ENCODE data around the gene VAMP8. TPM values are rescaled to one million over a fixed set of nuclear protein-coding genes. Genes with fewer than 3 reads are reported as not detected.
"Not testable (repeated sequence)": the region's sequence is repeated elsewhere in the genome, so short reads cannot be mapped to it uniquely, and the experiment has no call there.

Gene VAMP8
- polyA plus RNA-seq, 4 donors: 18.8 to 103 (median 92.4) TPM

DNA sequence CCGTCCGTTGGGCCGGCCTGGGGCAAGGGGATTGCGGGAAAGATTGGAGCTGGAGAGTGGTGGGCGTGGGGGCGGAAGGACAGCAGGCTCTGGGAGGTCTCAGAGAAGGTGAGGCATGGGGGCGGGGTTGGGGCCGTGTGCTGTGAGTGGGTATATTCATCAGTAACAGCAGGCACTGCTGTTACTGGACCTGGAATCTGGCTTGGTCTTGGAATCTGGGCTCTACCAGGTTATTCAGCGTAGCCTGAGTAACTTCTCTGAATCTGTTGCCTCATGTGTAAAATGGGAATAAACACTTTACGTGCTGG lies 18.6 kb downstream of the VAMP8 start:
- no peak for DNase-seq (ENCODE audit: low read depth in 4 of 4, low spot score in 3 of 4)

DNA sequence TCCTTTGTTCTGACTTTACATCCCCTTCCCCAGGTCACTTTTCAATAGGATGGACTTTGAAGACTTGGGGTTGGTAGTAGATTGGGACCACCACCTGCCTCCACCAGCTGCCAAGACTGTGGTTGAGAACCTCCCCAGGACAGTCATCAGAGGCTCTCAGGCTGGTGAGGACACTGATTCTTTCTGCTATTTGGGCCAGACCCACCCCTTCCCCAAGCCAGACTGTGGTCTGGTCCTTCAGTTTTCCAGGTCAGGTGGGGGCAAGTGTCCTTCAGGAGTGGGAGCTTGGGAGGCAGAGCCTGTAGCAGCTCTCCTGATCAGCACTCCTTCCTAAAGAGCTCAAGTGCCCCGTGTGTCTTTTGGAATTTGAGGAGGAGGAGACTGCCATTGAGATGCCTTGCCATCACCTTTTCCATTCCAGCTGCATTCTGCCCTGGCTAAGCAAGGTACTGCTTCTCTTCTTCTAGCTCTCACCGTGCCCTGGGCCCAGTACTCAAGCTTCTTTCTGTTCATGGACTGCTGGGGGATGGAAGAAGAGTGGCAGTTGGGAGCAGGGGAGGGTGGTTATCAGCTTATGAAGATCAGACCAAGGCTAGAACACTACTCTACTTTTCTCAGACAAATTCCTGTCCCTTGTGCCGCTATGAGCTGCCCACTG lies 19.2 kb downstream of the VAMP8 start:
- no peak for DNase-seq (ENCODE audit: low read depth in 4 of 4, low spot score in 3 of 4)

DNA sequence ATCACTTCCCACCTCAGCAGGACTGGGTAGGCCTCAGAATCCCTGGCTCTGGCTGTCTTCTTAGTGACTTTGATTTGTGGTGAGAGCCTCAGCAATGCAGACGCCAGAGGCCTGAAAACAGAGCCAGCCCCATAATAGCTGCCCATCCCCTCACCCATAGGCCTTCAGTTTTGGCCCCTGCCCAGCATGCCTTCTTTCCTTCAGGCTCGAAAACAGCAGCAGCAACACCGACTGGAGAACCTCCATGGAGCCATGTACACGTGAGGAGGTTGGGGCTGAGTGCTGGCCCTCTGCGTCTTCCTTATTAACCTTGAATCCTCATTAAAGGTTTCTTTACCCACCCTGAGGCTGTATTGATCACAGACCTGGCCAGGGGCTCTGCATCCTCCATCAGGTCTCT lies 19.9 kb downstream of the VAMP8 start:
- no peak for DNase-seq (ENCODE audit: low read depth in 4 of 4, low spot score in 3 of 4)

DNA sequence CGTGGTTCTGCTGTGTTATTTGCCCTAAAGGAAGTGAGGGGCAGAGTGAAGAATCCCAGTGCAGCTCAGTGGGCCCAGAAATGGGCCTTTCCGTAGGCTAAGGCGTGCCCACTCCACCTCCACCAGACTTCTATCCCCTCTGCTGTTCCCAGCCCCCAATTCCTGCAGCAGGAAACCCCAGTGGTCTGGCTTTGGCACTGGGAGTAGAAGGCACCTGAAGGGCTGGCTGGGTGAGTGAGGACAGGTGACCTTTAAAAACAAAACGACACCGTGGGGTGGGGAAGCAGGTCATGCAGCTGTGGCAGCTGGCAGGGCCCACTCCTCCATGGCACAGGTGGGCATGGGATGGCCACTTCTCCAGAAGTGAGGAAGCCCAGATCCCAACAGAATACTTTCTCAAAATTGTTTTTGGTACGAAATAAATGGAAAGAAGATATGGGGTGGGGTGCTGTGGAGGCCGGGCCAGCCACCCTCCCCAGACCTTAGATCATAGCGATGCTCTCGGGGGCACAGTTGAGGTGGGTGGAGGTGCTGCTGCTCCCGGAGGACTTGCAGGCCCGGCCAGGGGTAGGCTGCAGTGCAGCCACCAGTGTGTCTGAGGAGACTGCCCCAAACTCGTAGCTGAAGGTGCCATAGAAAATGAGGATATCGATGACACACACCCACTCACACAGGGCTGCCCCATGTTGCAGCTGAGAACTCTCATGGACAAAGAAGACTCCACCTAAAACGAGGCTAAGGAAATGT lies 21.4 kb downstream of the VAMP8 start:
- DNase-seq (ENCODE audit: low read depth in 4 of 4, low spot score in 3 of 4): no peak

DNA sequence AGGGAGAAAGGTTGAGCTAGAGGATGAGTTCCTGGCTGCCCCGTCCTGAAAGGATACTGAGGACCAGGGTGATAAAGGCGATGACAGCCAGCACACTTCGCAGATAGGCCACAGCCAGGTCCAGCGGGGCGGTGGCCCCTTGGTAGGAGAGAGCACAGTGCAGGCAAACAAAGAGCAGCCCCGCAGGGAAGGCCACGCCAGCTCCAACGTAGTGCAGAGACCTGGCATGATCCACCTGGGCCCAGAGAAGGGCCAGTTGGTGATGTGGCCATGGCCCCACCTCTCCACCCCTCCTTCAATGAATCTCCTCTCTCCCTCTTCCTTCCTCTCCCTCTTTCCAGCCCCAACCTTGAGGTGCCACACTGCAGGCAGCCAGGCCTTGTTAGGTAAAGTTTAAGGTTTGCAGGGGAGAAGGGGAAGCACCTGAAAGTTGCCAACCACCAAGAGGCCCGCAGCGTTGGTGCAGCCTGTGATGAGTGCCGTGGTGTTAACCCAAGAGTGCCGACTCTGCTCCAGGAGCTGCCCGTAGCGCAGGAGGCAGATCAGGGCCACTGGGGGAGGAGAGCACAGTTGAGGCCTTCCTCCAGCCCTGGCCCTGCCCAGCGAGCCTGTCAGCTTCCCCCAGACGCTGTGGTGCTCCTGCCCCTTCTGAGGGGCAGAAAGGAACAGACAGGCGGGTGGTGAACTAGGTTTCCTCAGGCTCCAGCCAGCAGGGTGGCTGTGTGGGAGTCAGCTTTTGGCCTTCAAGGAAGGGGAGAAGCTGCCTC lies 22.3 kb downstream of the VAMP8 start:
- DNase-seq (ENCODE audit: low read depth in 4 of 4, low spot score in 3 of 4): no peak

DNA sequence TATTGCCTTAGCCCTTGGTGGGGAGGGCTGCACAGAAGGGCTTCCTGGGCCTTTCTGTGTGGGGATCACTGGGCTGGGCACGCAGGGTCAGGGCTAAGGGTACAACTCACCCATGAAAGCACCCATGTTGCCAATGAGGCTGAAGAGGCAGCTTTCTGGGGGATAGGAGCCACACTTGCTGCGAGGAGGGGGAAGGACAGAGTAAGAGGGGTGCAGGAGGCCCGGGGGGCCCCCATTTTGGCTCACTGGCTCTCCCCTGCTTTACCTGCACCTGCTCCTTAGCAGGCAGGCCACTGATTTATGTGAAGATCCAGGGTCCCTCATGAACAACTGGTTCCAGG lies 22.8 kb downstream of the VAMP8 start:
- no peak for DNase-seq (ENCODE audit: low read depth in 4 of 4, low spot score in 3 of 4)

DNA sequence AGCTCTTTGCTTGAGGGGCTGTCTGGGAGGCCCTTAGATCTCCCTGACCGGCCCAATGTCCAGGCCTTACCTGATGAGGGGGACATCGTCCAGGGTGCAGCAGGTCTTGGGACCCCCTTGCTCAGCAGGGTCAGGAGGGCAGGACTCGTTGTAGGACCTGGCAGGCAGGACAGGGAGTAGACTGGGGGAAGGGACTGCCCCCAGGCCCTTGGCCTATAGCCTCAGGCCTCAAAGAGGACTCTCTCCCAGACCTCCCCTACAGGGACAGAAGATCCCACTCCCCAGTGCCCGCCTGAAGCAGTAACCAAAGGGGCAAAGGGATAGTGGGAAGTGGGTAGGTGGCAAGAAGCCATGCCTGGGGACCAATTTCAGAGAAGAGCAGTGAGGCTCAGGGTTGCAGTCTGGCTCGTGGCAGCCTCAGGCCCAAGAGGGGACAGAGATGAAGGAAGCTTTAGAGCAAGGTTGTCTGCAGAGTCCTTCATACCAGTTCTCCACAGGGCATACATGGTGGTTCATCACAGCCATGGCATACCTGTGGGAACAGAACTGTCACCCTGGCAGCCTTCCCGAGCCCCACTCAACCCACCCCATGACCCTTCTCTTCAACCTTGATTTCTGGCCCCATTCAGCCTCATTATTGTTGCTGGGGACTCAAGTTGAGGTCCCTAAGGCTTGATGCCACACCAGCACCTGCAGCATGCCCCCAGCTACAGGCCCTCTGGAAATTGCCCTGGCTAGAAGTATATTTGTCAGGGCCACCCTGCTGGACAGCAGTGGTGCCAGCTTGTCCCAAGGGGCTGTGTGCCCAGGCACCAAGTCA lies 23.8 kb downstream of the VAMP8 start:
- no peak for DNase-seq (ENCODE audit: low read depth in 4 of 4, low spot score in 3 of 4)

DNA sequence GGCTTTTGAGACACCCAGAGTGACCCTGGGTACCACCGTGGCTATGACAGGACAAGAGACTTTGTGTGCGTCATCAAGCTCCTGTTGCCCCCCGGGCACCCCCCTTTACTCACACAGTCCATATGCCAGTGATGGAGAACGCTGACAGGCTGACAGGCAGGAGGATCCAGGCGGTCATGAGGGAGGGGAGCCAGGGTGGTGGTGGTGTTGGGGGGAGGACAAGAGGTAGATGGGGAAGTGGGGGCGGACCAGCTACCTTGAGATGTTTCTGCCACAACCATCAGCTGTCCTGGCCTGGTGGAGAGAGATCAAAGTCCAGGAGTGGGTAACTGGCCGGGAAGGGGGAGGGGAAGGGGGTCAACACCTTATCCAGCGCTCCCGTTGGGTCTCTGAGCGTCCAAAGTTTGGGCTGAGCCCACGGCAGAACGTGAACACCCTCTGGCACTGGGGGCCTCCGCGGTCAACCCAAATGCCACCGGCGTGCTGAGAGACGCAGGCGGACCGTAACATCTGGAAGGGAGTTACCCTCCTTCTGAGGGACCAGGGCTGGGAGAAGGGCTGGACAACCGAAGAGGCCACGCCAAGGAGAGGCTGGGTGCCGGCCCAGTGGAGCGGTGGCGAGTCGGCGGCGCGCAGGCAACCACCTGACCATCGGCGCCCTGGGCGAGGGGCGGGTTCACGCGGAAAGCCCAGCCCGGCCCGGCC lies 24.5 kb downstream of the VAMP8 start:
- no peak for DNase-seq (ENCODE audit: low read depth in 4 of 4, low spot score in 3 of 4)

DNA sequence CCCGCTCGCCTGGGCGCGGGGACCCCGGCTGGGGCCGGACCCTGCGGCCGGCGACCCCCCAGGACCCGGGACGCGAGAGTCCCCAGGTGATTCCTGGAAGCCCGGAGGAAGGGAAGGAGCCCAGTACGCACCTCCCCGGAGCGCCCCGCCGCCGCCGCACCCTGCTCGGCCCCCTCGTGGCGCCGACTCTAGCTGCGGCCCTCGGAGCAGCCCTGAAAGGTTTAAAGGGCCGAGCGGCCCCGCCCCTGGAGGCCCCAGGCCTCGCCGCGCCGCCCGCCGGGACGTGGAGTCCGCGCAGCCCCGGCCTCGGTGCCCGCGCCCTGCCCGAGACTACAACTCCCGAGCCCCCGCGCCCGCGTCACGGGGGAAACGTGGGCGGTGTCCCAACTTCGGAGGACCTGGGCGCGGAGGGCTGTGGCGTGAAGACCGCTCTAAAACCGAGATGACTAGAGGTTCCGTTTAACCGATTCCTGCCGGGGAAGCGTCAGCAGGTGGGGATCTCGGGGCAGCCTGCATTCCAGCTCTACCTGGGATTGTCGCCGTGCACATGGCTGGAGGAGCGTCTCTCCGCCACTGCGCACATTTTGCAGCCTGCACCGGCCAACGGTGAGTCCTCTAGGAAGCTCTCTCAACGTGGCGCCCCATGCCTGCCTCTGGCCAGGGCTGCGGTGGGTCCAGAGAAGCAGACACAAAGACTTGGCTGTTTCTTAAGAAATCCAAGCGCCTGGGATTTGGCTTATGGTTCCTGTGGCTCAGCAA lies 25.3 kb downstream of the VAMP8 start, which contains the start of gene TMEM150A:
TMEM150A (minus strand) TSS at position 223 of the 759 bp plus-strand sequence. CDS start 750 bp downstream, outside the sequence.
- peak in 2 of 4 donors; percentile 82 to 84 for DNase-seq (ENCODE audit: low read depth in 4 of 4, low spot score in 3 of 4)

DNA sequence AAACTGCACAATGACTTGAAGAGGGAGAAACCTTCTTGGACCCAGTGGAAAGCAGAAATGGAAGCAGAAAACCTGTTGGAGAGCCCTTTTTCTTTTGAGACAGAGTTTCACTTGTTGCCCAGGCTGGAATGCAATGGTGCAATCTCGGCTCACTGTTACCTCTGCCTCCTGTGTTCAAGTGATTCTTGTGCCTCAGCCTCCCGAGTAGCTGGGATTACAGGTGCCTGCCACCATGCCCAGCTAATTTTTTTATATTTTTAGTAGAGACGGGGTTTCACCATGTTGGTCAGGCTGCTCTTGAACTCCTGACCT lies 26.7 kb downstream of the VAMP8 start:
- not testable (repeated sequence) for DNase-seq (ENCODE audit: low read depth in 4 of 4, low spot score in 3 of 4)

DNA sequence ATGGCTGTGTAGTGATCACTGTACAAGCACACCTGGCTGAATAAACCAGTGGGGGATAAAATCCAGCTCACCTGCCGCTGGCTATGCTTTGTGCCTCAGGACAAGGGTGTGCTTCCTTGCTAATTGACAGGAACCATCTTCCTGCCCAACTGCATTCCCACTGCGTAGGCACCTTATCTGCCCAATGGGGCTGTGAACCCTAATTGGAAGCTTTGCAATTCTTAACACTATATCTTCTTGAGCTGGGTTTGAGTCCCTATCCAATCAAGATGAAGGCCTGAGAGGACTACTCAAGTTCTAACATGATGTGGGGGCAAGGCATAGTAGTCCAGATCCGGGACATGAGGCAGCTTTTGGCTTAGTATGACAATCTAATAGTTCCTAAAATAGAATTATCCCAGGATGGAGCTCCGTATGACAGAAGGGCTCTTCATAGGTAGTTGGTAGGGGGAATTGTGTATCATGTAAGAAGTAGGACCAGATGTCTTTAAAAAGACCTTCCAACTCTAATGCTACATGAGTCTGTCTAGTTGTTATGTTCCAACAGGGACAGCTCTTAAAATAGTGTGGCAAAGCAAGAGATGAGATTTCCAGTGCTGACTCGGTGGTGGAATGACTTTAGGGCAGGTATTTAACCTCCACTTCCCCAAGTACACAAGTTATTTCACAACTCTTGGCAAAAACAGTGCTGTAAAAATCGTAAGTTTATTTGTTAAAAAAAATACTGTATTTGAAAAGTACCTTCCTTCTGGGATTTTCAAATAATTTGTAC lies 27.4 kb downstream of the VAMP8 start:
- no peak for DNase-seq (ENCODE audit: low read depth in 4 of 4, low spot score in 3 of 4)

DNA sequence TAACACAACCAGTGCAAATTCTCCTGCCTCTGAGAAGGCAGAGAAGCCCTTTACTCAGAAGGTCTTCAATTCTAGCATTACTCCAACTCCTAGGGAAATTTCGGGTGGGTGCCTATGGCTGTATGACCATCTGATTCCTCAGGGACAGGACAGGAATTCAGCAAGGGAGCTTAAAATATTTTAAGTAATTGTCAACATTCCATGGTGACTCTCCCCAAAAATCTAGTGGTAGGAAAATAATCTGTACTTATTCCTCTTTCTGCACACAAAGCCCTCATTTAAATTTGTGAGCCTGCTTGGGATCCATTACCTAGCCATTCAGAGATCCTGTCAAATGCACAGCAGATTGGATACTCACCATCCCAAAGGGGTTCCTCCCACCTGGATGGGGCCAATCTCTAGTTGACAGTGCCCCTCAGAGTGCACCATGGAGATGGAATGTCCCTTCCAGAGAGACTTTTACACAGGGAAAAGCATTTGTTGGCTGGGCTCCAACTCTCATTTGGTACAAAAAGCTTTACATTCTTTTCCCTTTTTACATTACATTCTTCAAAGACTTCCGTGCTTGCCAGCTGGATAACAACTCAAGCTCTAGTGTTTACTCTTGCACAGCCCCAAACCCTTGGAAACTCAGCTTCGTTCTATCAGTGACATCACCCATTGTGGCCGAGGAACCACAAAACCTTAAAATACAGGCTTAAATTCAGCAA lies 28.2 kb downstream of the VAMP8 start:
- peak in 1 of 4 donors; percentile 59 for DNase-seq (ENCODE audit: low read depth in 4 of 4, low spot score in 3 of 4)

DNA sequence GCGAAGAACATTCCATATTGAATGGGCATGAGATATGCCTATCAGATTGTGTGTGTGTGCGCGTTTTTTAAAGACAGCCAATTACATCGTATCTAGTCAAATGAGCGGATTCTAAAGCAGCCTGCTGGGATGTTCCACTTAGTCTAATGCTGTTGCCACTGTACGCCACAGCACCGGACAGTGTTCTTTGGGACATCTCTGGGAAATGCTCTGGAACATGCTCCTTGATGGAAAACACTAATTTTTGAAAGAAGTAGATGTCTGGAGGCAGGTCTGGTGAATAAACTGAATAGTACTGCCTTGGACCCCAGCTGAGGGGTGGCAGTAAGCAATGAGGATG lies 28.7 kb downstream of the VAMP8 start:
- DNase-seq (ENCODE audit: low read depth in 4 of 4, low spot score in 3 of 4): no peak

DNA sequence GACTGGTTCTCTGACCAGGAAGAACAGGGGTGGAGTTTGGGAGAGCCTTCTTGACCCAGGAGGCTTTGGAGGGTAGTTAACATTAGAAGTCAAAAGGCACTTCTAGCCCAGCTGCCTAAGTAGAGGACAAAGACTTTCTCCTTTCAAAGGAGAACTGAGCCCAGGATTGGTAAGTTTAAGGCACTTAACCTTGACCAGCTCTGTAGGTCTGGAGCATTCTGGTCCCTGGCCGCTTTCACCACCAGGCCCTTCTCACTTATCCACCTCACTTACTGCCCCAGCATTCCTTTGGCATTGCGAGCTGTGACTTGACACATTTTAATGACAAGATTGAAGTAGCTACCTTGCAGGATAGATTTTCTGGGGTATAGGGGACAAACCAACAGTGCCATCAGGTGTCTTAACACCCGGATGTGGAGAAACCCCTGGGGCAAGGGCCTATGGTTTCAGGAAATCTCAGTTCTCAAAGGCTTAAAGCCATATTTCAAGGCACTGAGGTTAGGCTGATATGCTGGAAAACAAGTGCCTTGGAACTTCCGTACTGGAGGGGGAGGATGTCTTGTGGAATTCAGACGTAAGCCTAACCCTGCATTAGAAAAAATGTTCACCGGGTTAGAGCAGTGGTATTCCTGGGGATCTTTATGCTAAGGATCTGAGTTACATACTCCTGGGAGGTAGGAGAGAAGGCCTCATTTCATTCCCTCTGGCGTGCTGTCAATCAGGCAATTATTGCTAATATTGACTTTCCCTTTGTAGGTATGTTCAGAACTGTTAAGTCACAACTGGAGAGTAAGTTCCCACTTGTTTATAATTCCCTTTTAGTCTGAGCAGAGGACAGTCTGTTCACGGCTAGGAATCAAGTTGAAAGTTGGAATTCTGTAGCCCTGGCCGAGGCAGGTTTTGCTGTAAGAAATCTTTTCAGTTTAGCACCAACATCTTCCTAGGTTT lies 30.2 kb downstream of the VAMP8 start:
- no peak for DNase-seq (ENCODE audit: low read depth in 4 of 4, low spot score in 3 of 4)

DNA sequence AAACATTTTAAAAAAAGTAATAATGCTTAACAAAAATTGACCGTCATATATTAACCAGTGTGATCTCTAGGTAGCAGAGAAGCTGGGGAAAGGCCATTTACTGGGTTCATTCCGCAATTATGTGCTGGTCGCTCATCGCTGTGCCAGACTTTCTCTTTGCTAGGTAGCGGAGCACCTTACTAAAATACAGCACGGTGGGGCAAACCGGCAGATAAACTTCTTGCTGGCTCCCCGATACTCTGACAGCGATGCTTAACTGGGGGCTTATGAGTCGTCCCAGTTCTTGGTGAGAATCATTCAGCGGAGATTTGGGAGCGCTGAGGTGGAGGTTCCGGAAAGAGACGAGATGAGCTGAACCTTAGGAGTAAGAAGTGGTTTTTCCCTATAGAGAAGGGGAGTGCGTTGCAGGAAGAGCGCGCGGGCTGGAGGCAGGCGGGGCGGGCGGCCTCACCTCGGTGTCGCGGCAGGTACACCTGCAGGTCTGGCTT lies 33.9 kb downstream of the VAMP8 start:
- no peak for DNase-seq (ENCODE audit: low read depth in 4 of 4, low spot score in 3 of 4)

DNA sequence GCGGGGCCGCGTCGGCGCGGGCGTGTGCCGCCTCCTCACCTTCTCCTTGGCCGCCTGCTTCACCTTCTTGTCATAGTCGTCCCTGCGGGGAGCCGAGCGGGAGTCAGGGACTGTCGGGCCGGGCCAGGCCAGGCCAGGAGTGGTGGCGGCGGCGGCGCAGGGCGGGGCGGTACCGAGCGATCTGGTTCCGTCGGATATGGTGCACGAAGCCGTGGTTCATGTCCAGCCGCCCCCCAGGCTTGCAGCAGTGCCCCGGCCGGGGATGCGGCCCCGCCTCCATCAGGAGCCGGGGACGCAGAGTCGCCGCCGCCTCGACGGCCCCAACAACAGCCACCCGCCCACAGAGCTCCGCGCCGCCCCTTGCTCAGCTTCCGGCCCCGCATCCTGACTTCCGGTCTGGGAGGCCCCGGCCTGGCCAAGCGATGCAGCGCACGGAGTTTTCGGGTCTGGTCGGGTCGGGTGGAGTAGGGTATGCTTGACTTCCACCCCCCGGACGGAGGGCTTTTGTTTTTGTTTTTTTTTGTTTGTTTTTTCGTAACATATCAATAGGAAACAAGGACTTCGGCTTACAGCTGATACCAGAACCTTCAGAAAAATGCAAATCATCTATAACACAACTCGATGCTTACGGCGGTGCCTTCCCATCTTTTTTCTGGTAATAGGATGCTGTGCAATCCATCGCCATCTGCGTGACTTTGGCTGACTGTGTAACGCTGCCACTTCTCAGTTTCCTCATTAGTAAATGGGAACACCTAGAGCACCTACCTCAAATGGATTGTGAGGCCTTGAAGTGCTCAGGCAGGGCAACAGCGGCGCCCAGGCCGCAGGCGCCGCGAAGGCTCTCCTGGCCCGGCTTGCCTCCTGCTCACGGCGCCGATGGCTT lies 34.6 kb downstream of the VAMP8 start, which contains the start of gene C2orf68:
C2orf68 (minus strand) TSS at position 362 of the 883 bp plus-strand sequence; CDS start at position 280, 82 bp downstream.
- peak in 3 of 4 donors; percentile 83 to 88 (median 85) for DNase-seq (ENCODE audit: low read depth in 4 of 4, low spot score in 3 of 4)

Measured in left renal pelvis (tissue), 4 donors.